A549 (cell line): ENCODE measurements around the gene RNF38.

Experiments
- BHLHE40 ChIP-seq: IDR thresholded peaks from 2 replicates; pipeline ENCODE4 v1.6.1; 2012; ENCODE audit warnings: low read depth, low read length, inconsistent platforms
- CBX8 ChIP-seq: fragments of 200-600 bp; sonication (generic); IDR thresholded peaks from 2 replicates; pipeline ENCODE4 v1.6.1; 2016
- CHD2 ChIP-seq: fragments of 150-350 bp; IDR thresholded peaks from 2 replicates; pipeline ENCODE4 v1.6.1; 2014; ENCODE audit warnings: low read length; ENCODE audit not compliant: partially characterized antibody
- CHD4 ChIP-seq: fragments of 200-600 bp; sonication (generic); IDR thresholded peaks from 2 replicates; pipeline ENCODE4 v1.6.1; 2016; ENCODE audit warnings: antibody characterized with exemption, mild to moderate bottlenecking, borderline replicate concordance
- EHMT2 ChIP-seq: fragments of 200-600 bp; sonication (generic); IDR thresholded peaks from 2 replicates; pipeline ENCODE4 v1.6.1; 2016; ENCODE audit warnings: antibody characterized with exemption, low read depth, mild to moderate bottlenecking, moderate library complexity
- KDM1A ChIP-seq: fragments of 200-600 bp; sonication (generic); IDR thresholded peaks from 2 replicates; pipeline ENCODE4 v1.6.1; 2016; ENCODE audit warnings: low read depth, mild to moderate bottlenecking
- POLR2A ChIP-seq: IDR thresholded peaks from 2 replicates; pipeline ENCODE4 v1.6.1; 2012; ENCODE audit warnings: mild to moderate bottlenecking, low read length
- REST ChIP-seq: fragments of 200-600 bp; sonication (generic); IDR thresholded peaks from 2 replicates; pipeline ENCODE4 v1.6.1; 2016; ENCODE audit warnings: antibody characterized with exemption, mild to moderate bottlenecking, moderate library complexity
- SREBF2 ChIP-seq: fragments of 450-650 bp; IDR thresholded peaks from 2 replicates; pipeline ENCODE4 v1.6.1; 2014; ENCODE audit warnings: mild to moderate bottlenecking, moderate library complexity
- ZC3H11A ChIP-seq: fragments of 450-650 bp; IDR thresholded peaks from 2 replicates; pipeline ENCODE4 v1.6.1; 2014; ENCODE audit warnings: antibody characterized with exemption, mild to moderate bottlenecking
- TF ChIP-seq, protein P1 (sequence below): fragments of >200 bp; sonication (Bioruptor Twin); formaldehyde crosslinking; IDR thresholded peaks from 3 replicates; pipeline ENCODE4 v1.5.1; 2016
- TF ChIP-seq, protein P2 (sequence below): IDR thresholded peaks from 2 replicates; pipeline ENCODE4 v1.6.1; 2012
- TF ChIP-seq, protein P3 (sequence below): fragments of 450-650 bp; IDR thresholded peaks from 2 replicates; pipeline ENCODE4 v1.6.1; 2014; ENCODE audit warnings: antibody characterized with exemption

GRCh38 chr9:36401897-36402480 is 1.9 kb upstream of the RNF38 start:
- TF ChIP-seq, protein P1, sequence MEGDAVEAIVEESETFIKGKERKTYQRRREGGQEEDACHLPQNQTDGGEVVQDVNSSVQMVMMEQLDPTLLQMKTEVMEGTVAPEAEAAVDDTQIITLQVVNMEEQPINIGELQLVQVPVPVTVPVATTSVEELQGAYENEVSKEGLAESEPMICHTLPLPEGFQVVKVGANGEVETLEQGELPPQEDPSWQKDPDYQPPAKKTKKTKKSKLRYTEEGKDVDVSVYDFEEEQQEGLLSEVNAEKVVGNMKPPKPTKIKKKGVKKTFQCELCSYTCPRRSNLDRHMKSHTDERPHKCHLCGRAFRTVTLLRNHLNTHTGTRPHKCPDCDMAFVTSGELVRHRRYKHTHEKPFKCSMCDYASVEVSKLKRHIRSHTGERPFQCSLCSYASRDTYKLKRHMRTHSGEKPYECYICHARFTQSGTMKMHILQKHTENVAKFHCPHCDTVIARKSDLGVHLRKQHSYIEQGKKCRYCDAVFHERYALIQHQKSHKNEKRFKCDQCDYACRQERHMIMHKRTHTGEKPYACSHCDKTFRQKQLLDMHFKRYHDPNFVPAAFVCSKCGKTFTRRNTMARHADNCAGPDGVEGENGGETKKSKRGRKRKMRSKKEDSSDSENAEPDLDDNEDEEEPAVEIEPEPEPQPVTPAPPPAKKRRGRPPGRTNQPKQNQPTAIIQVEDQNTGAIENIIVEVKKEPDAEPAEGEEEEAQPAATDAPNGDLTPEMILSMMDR, result no peak
- TF ChIP-seq KDM1A (no peak), REST (no peak), BHLHE40 (no peak), CBX8 (no peak), CHD2 (no peak), EHMT2 (no peak), POLR2A (no peak), ZC3H11A (no peak), CHD4 (no peak), SREBF2 (no peak)
- TF ChIP-seq, protein P2, sequence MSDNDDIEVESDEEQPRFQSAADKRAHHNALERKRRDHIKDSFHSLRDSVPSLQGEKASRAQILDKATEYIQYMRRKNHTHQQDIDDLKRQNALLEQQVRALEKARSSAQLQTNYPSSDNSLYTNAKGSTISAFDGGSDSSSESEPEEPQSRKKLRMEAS, result no peak
- TF ChIP-seq, protein P3, sequence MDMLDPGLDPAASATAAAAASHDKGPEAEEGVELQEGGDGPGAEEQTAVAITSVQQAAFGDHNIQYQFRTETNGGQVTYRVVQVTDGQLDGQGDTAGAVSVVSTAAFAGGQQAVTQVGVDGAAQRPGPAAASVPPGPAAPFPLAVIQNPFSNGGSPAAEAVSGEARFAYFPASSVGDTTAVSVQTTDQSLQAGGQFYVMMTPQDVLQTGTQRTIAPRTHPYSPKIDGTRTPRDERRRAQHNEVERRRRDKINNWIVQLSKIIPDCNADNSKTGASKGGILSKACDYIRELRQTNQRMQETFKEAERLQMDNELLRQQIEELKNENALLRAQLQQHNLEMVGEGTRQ, result no peak
